ENCODE results near the gene PNPLA7.

PNPLA7 gene

DNA sequence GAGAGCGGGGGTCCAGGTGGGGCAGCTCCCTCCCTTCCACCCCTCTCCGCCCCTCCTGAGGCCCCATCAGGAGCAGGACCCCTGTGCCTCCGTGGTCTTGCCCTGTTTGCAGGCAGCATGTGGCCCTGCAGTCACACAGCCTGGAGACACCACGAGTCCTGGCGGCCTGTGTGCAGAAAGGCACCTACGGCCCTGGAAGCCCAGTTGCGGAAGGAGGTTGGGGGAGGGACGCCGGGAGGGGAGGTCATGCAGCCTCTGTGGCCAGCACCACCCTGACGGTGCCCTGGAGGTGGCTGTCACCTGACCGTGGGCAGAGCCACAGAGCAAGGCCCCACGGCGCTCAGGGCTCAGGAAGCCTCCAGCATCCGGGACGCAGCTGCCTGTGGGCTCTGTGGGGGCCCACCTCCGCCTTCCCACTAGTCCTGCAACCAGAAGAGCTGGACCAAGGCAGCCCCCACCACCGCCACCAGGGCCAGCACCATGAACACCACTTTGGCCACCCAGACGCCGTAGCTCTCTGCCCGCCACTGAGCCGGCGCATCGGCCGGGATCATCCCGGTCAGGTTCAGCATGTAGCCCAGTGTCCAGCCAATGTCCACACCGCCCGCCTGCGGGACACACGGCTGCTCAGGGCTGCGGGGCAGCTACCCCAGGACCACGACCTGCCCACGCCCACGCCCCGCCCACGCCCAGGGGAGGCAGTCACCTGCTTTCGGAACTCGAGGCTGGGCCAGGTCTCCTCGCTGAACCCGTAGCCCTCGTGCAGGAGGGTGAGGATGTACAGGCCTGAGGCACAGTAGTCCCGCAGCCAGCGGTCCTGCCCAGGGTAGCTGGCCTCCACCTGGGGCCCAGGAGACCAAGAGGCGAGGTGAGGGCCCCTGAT lies 115.5 kb downstream of the PNPLA7 start:
- DNase-seq (ENCODE audit: low spot score), result no peak

DNA sequence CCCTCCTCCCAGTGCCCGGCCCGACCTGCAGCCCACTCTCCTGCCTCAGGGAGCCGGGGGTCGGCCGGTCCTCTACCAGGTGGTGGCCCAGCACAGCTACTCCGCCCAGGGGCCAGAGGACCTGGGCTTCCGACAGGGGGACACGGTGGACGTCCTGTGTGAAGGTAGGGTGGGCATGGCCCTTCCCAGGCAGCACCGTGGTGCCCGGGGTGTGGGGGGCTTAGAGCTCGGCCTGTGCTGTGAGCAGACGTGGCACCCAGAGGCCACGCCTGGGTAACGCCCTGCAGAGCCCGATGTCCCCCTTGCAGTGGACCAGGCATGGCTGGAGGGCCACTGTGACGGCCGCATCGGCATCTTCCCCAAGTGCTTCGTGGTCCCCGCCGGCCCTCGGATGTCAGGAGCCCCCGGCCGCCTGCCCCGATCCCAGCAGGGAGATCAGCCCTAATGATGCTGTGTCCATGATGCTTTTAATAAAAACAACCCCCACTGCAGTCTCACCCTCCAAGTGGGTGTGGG lies 116.2 kb downstream of the PNPLA7 start:
- DNase-seq (ENCODE audit: low spot score), result no peak

DNA sequence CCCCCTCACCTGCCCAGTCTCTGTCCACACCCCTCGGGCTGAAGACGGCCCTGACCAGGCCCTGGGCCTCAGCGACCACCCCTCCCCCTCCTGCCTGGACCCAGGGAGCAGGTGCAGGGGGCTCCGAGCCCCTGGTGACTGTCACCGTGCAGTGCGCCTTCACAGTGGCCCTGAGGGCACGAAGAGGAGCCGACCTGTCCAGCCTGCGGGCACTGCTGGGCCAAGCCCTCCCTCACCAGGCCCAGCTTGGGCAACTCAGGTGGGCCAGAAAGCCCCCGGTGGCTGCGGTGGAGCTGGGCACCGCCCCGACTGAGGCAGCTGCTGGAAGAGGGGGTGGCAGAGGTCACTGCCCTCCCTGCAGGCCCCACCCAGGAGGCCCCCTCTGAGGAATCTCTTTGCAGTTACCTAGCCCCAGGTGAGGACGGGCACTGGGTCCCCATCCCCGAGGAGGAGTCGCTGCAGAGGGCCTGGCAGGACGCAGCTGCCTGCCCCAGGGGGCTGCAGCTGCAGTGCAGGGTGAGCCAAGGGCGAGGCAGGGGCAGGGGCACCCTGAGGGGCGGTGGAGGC lies 116.8 kb downstream of the PNPLA7 start:
- DNase-seq (ENCODE audit: low spot score), result no peak

DNA sequence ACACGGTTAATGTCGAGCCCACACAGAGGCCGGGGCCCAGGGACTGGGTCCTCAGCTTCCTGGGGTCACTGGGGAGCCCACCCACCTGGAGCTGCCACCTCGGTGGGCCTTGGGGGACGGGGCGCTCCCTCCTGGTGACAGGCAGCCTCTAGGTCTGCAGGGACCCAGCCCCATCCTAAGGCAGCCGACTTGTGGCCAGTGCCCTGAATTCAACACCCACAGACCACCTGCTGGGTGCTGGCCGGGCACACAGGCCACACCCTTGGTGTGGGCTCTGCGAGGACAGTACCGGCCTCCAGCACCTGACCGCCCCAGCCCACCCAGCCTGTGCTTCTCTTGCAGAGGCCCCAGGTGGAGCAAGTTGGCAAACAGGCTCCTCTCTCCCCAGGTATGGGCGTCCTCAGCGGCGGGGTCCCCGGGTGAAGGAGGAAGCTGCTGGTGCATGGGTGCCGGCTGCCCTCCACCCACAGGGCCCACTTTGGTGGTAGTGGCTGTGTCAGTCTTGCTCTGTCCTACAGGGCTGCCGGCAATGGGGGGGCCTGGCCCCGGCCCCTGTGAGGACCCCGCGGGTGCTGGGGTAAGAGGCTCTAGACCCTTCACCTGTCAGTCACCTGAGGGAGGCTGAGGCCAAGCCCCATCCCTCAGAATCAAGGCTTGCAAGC lies 117.4 kb downstream of the PNPLA7 start:
- no peak for DNase-seq (ENCODE audit: low spot score)

DNA sequence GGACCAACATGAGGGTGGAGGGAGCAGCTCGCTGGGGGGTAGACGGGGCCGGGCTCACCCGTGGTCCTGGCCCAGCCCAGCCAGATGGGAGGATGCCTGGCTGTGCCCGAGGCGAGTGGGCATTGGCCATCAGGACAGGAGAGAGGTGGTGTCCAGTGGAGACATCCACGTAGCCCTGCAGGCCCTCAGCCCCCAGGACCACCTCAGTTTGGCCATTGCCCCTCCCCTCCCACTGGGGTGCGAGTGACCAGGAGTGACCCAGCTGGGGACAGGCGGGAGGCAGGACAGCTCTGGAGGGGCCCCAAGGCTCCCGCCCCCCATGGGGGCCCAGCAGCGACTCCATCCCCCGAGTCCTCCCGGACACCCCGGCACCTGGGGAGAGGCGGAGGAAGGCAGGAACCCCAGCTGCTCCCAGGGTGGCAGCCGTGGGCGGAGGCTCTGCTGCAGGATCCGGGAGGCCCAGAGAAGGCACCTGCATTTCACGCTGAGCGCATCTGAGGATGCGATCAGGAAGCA lies 118.7 kb downstream of the PNPLA7 start:
- DNase-seq (ENCODE audit: low spot score), result no peak

DNA sequence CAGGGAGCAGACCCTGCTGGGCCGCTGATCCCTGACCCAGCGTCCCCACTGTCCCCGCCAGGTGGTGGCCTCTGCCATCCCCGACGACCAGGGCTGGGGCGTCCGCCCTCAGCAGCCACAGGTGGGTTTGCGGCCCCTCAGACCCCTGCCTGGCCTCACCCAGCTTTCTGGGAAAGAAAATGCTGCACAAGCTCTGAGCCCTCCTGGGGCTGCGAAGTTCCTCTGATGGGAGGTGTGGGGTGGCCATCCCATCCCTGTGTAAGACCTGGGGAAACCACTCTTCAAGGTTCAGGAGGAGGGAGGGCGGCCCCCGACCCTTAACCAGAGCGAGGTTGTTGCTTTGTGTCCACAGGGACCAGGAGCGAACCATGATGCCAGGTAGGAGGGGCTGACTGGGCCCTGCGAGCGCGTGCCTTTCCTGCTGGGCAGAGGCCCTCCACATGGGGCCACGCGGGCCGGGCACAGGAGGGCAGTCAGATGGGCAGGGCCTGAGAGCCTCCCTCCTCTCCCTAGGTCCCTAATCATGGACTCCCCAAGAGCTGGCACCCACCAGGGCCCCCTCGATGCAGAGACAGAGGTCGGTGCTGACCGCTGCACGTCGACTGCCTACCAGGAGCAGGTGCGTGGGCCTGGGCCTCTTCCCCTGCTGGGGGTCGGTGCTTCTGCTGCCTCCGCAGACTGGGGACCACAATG lies 119.3 kb downstream of the PNPLA7 start:
- no peak for DNase-seq (ENCODE audit: low spot score)

DNA sequence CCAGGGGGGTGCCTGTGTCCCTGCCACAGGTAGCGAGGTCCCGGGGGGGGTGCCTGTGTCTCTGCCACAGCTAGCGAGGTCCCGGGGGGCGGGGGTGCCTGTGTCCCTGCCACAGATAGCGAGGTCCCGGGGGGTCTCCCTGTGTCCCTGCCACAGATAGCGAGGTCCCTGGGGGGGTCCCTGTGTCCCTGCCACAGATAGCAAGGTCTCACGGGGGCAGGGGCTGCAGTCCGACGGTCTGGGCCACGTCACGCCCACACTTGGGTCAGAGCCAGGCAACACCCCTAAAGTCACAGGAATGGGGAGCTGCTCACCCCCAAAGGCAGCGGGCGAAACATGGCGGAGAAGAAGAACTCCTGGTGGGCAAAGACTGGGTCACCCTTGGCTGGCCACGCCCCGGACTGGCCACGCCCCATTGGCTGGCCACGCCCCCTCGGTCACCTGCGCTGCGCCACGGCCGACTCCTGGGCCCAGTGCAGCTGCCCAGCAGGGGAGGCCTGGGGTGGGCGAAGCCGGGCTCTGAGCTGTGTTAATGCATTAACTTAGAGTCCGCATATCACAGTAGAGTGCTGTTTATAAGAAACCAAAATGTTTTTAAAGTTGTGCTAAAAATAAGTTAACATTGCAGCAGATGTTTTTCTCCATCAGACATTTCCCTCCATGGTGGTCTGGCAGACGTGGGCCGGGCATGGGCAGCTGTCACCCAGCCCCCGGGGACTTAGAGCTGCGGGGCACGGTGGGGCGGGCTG lies 120.1 kb downstream of the PNPLA7 start:
- peak; percentile 73 for DNase-seq (ENCODE audit: low spot score)

DNA sequence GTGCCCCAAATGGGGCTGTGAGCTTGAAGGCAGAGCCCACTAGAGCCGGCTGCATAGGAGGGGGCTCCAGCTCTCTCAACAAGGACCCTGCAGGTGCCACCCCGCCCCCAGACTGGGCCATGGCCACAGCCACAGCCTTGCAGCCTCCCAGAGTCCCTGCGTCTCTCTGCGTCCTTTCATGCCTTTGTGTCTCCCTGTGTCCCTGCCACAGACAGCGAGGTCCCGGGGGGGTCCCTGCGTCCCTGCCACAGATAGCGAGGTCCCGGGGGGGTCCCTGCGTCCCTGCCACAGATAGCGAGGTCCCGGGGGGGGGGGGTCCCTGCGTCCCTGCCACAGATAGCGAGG lies 120.7 kb downstream of the PNPLA7 start:
- no peak for DNase-seq (ENCODE audit: low spot score)

DNA sequence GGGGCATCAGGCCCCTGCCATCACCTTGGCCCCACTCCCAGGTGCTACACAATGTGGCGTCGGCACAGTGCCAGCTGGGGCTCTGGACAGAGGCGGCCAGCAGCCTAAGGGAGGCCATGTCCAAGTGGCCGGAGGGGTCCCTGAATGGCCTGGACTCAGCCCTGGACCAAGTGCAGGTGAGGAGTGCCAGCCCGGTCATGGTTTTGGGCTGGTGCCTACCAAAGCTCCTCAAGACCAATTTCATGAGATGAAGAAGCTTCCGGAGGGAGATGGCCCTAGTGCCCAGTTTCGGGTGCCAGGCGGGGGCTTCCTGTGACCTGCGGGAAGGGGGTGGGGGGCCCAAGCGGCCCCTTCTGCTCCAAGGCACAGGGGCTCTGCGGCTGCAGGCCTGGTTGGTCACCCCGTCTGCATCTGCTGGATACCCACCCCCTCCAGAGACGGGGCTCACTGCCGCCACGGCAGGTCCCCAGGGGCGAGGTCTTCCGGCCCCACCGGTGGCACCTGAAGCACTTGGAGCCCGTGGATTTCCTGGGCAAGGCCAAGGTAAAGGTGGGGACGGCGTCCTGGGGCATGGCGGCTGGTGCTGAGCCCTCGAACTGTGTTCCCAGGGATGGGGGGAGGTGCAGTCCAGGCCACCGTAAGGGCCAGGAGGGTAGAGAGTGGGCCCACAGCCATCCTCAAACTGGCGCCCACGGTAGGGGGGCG lies 121.2 kb downstream of the PNPLA7 start:
- no peak for DNase-seq (ENCODE audit: low spot score)

DNA sequence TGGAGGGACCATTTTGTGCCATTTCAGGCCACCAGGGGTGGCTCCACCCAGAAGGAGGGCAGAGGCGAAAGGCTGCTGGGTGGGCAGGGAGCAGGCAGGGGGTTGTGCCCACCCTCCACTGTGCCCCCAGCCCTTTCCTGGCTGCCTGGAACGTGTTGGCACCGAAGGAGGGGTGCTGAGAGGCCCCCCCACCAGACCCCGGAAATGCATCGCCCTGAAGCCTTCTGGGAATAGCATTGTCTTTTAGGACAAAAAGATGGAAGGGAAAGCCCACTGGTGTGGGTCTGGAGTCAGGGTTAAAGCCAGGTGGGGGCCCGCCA lies 121.9 kb downstream of the PNPLA7 start:
- no peak for DNase-seq (ENCODE audit: low spot score)

DNA sequence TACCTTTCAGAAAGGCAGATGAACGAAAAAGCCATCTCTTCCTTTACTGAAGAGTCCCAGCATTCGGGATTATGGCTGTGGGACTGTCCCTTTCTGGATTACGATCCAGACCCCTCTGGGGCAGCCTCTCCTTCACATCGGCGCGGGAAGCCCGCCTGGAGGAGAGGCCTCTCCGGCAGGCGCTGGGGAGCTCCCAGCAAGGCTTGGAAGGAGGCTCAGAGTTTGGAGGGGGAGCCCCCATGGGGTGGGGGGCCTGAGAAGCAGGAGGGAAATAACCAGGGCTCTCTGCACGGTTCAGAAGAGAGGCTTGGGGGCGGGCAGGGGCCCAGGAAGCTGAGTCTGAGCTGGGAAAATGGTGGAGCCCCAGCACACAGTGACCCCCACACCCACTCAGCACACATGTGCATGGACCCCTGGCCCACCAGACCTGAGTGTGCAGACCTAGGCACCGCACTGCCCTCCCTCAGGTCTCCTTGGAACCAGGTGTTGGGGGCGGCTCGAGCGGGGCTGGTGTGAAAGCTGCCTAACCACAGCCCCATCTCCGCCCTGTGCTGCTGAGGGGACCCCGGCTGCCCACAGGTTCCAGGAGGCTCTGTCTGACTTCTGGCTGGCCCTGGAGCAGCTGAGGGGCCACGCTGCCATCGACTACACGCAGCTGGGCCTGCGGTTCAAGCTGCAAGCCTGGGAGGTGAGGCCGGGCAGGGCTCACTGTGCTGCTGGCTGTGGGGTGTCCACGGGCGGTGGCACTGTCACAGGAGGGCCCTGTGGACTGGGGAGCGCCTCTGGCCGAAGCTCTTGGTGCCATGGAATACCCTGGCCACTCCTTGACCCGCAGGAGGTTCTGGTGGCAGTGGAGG lies 122.5 kb downstream of the PNPLA7 start:
- DNase-seq (ENCODE audit: low spot score), result no peak

DNA sequence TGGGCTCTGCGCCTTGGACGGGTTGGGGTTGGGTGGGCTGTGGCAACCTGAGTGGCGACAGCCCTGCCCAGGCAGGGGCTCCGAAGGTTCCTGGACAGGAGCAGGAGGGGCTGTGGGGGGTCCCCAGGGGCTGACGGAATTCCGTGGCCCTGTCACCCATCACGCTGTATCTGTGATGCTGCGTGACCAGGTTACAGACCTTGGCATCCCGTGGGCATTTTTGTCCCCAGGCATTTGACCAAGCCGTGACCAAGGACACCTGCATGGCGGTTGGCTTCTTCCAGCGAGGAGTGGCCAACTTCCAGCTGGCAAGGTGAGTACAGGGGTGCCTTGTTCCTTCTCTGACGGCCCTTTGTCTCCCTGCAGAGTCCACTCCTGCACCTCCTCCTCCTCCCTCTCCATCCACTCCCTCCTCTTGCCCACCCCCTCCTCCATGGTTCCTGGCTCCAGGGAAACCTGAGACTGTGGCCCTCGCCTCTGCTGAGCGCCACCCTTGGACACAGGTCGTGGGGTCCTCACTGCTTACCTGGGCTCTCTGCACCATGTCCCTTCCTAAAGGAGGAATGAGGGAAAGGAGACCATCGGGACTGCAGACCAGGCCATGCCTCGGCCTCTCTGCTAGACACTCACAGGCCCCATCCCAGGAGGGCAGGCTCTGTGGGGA lies 124.1 kb downstream of the PNPLA7 start:
- no peak for DNase-seq (ENCODE audit: low spot score)

DNA sequence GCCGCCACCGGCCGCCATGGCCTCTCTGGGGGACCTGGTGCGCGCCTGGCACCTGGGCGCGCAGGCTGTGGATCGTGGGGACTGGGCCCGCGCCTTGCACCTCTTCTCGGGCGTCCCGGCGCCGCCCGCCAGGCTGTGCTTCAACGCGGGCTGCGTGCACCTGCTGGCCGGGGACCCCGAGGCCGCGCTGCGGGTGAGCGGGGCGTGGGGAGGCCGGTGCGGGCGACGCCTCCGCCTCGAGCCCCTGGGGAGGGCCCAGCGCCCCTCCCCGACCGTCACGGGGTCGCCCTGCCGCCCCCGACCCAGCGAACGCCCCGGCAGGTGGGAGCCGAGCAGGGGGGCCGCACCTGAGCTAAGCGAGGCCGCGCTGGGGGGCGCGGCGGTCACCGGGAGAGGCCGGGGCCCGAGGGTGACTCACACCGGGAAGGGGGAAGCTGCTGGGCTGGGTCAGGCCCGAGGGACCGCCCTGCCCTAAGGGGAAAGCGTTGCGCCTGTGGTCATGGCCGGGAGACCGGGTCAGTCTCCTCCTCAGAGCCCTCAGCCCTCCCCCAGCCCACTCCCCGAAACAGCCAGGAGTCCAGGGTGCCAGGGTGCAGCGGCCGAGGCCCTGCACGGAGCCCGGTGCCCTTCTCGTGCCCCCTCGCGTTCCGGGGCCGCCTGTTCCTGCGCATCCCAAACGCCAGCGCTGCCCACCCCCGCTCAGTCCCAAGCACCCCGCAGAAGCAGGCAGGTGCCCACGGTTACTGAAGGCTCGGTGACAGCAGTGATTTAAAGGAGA lies 126.5 kb downstream of the PNPLA7 start:
- no peak for DNase-seq (ENCODE audit: low spot score)

DNA sequence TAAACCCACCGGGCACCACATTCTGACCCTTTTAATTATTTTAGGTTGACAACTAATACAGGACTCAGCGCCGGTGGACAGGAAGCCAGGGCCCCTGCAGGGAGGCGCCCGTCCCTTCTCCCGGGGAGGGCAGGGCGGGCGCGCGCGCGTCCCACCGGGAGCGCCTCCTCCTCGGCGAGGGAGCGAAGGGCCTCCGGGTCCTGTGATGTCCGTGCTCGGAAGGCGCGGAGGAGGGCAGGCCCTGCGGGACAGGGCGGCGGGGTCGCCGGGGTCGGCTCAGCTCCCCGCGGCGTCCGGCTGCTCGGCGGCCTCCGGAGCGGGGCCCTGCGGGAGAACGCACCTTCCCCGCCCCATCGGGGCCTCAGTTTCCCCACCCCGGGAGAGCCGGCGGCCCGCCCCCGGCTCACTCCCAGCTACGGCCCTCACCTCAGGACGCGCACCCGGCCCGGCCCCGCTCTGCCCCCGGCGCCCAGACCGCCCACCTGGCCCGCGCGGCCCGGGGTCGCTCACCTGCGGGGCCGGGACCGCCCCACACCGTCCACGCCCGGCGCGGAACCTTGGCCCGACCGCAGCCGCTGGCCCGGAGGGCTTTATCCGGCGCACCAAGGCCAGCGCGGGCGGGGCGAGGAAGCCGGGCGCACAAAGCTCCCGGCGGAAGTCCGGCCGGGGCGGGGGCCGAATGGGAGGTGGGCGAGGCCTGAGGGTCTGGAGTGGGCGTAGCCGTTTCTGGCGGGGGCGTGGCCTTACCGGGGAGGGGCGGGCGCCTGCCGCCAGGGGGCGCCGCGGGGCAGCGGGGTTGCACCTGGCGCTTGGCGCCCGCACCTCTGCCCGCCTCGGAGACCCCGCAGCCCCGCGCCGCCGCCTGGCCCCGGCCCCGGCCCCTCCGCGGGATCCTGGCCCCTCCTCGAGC lies 127.3 kb downstream of the PNPLA7 start, which contains the start of the genes EXD3 and NOXA1:
Gene EXD3 (minus strand): TSS at position 559 of the 910 bp plus-strand sequence. CDS start 27,805 bp downstream, outside the sequence.
Gene NOXA1 (plus strand): TSS at position 790 of the 910 bp plus-strand sequence. CDS start 137 bp downstream, outside the sequence.
- DNase-seq (ENCODE audit: low spot score), result peak; percentile 88

DNA sequence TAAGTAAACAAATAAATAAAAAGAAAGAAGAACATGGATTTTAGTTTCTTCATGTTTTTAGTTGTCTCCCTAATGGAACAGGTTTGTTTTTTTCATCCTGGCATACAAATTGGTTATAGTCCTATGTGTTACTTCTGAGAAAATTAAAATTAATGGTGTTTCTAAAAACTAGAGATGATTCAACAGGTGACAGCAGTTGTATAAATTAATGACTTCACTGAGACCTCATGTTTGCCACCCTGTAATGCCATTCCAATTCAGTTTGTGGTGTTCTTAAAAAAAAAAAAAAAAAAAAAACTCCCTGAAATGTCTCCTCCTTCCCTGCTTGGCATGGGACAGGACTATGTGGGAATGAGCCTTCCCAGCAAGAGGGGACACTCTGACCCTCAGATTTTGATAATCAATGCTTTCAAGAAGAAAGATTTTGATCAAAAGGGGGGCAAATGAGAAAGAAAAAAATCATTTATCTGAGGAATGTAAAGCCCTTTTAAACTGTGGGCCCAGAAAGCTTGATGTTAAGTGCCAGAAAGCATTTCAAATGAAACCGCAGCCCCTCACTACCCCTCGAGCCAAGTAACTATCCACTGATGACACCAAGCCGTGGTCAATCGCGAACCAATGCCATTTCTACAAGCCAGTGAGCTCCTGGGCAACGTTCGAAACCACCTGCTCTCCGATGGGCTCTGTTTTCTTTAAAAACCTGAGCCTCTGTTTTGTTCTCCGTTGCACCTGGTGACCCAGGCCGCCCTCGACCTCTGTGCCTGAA lies 128.2 kb downstream of the PNPLA7 start:
- no peak for DNase-seq (ENCODE audit: low spot score)

DNA sequence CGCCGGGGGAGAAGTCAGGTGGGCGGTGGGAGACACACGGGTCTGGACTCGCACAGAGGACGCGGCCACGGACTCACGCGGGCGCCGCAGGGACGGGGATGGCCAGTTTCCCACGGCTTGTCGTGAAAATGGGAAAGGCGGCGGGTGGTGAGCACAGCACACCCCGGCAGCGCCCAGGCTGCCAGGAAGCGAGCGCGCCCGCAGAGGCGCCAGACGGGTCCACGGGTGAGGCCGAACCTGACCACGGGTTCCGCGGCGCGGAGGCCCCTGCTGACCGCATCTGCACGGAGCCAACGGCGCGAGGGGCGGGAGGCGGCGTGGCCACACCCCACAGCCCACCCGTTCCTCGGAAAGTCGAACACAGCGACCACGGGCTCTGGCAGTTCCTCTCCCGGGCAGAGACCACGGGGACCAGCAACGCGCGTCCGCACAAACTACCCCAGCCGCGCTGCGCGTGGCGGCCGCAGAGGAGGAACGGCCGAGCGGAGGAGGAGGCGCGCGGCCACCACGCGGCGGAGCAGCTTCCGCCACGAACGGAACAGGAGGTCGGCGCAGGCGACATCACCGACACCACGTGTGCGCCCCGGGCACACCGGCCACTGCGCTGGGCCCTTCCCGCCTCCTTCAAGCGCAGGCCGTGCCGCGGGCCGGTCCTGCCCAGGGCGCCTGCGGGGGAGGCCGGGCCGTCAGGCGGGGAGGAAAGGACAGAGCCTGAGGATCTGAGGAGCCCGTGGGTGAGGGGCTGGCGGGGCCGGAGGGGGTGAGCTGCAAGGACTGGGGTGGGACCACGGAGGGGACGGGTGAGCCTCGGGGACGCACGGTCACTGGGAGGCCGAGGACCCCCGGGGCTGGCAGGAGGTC lies 132.8 kb downstream of the PNPLA7 start:
- no peak for DNase-seq (ENCODE audit: low spot score)
